KMS-11 (cell line): Measurements from ENCODE around the gene PTGES3.

Experiments
- H2AFZ ChIP-seq: fragments of 200-600 bp; sonication (generic); 2 replicates; pipeline ENCODE4 v1.6.1; 2016; ENCODE audit warnings: antibody characterized with exemption, mixed run types, low read depth
- H3K27ac ChIP-seq: fragments of 200-600 bp; sonication (generic); 2 replicates; pipeline ENCODE4 v1.6.1; 2016; ENCODE audit warnings: mild to moderate bottlenecking, mixed run types
- H3K27me3 ChIP-seq: fragments of 200-600 bp; sonication (generic); 2 replicates; pipeline ENCODE4 v1.6.1; 2017; ENCODE audit warnings: mild to moderate bottlenecking, low read depth, mixed run types, moderate library complexity; ENCODE audit not compliant: insufficient read depth
- H3K36me3 ChIP-seq: fragments of 200-600 bp; sonication (generic); 2 replicates; pipeline ENCODE4 v1.6.1; 2017; ENCODE audit warnings: mild to moderate bottlenecking, mixed run types; ENCODE audit not compliant: insufficient read depth
- H3K4me1 ChIP-seq: fragments of 200-600 bp; sonication (generic); 2 replicates; pipeline ENCODE4 v1.6.1; 2016; ENCODE audit warnings: mild to moderate bottlenecking, low read depth, mixed run types; ENCODE audit not compliant: poor library complexity, severe bottlenecking
- H3K4me2 ChIP-seq: fragments of 200-600 bp; sonication (generic); 2 replicates; pipeline ENCODE4 v1.7.0; 2016; ENCODE audit warnings: mild to moderate bottlenecking, mixed run types
- H3K4me3 ChIP-seq: fragments of 200-600 bp; sonication (generic); IDR thresholded peaks from 2 replicates; pipeline ENCODE4 v1.6.1; 2017; ENCODE audit warnings: low read depth, low read length, mixed read lengths; ENCODE audit not compliant: insufficient read depth
- H3K79me2 ChIP-seq: fragments of 200-600 bp; sonication (generic); 2 replicates; pipeline ENCODE4 v1.6.1; 2016; ENCODE audit warnings: low read depth, mixed run types; ENCODE audit not compliant: insufficient read depth
- H3K9ac ChIP-seq: fragments of 200-600 bp; sonication (generic); 2 replicates; pipeline ENCODE4 v1.6.1; 2016; ENCODE audit warnings: mild to moderate bottlenecking, mixed run types
- H4K20me1 ChIP-seq: fragments of 200-600 bp; sonication (generic); 2 replicates; pipeline ENCODE4 v1.6.1; 2016; ENCODE audit warnings: mild to moderate bottlenecking, mixed run types; ENCODE audit not compliant: insufficient read depth
- CTCF ChIP-seq: fragments of 200-600 bp; sonication (generic); conservative IDR thresholded peaks from 2 replicates; pipeline ENCODE4 v1.6.1; 2017; ENCODE audit warnings: low read depth, mild to moderate bottlenecking, antibody characterized with exemption, low read length, moderate library complexity, mixed read lengths

Gene PTGES3

GRCh38 chr12:56694161-56694560 lies 6.1 kb upstream of the PTGES3 start:
- Histone ChIP-seq H3K4me2 (no peak overlapping the region), H3K27me3 (no peaks in the 10 kb centered on the region), H3K4me1 (peaks cover 28% of the 10 kb centered on the region), H3K27ac (no peak overlapping the region), H2AFZ (no peak overlapping the region), H3K36me3 (no peaks in the 10 kb centered on the region), H3K9ac (no peak overlapping the region), H4K20me1 (no peaks in the 10 kb centered on the region), H3K79me2 (peaks cover 7% of the 10 kb centered on the region; the same call in 1 of the 2 replicates), H3K4me3 (no peak overlapping the region)
- TF ChIP-seq CTCF, result no peak

- TF ChIP-seq CTCF, result peak; percentile 24; the same call in 1 of the 2 replicates
- peaks cover 50% of the 10 kb centered on the region for H3K79me2 ChIP-seq
- H3K4me2 ChIP-seq, result peak overlapping the region; percentile 59
- peak overlapping the region; percentile 98 for H3K27ac ChIP-seq
- peaks cover 19% of the 10 kb centered on the region for H3K36me3 ChIP-seq
- H3K27me3 ChIP-seq, result no peaks in the 10 kb centered on the region
- H2AFZ ChIP-seq, result peak overlapping the region; percentile 50
- H3K4me1 ChIP-seq, result peaks cover 25% of the 10 kb centered on the region
- peak overlapping the region; percentile 62 for H3K4me3 ChIP-seq
- peak overlapping the region; percentile 99 for H3K9ac ChIP-seq
- H4K20me1 ChIP-seq, result peaks cover 4% of the 10 kb centered on the region
Measured at GRCh38 chr12:56688846-56689109, 694 bp upstream of the PTGES3 start.

DNA sequence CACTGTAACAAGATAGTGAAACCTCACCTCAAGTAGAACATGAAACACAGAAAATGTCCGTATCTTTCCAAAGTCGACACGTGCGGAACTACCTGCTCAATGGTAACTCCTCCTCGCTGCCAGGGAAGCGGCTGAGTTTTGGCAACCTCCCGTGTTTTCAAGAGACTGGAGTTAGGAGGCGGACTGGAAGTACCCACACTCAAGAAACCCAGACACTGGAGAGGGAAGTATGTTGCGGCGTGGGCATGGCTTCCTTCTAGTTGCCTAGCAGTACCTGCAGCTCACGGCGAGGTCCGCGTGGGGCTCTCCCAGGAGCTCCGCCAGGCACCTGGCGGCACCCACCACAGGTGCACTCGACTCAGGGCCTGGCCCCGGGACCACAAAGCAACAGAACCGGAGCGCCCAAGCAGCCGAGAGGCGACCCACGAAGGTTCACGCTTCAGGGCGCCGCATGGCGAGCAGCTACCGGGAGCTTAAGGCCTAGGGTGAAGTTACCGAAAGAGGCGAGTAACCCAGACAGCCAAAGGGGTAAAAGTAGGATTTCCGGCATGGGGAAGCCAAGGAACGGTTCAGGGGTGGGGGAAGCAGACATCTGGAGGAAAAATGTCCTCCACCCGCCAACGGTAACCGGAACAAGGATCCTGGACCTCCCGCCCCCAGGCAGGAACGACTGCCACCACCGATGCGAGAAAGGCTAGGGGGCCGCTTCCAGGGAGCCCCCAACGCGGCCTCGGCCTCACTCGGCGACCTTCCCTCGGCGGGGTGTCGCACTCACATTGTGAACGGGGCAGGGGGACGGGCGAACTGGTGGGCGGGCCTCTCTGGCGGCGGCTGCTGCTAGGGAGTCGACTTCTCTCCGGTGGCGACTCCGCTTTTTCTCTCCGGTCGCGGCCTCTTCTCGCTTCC lies 608 bp downstream of the PTGES3 start:
- Histone ChIP-seq H2AFZ (no peak overlapping the region), H3K4me3 (peak overlapping the region; percentile 90), H3K27me3 (no peaks in the 10 kb centered on the region), H3K79me2 (peaks cover 63% of the 10 kb centered on the region), H3K27ac (peak overlapping the region; percentile 98), H3K4me1 (peaks cover 36% of the 10 kb centered on the region), H4K20me1 (peaks cover 11% of the 10 kb centered on the region), H3K4me2 (peak overlapping the region; percentile 73), H3K36me3 (peaks cover 25% of the 10 kb centered on the region), H3K9ac (peak overlapping the region; percentile 99)
- no peak; the same call in 1 of the 2 replicates for TF ChIP-seq CTCF

GRCh38 chr12:56684745-56685359 lies 3.2 kb downstream of the PTGES3 start:
- H3K4me2 ChIP-seq, result peak overlapping the region; percentile 73
- no peak for TF ChIP-seq CTCF
- H3K27ac ChIP-seq, result peak overlapping the region; percentile 98
- H3K27me3 ChIP-seq, result no peaks in the 10 kb centered on the region
- peaks cover 82% of the 10 kb centered on the region for H3K79me2 ChIP-seq
- peaks cover 51% of the 10 kb centered on the region for H3K4me1 ChIP-seq
- no peak overlapping the region for H3K4me3 ChIP-seq
- H4K20me1 ChIP-seq, result peaks cover 36% of the 10 kb centered on the region
- H3K36me3 ChIP-seq, result peaks cover 45% of the 10 kb centered on the region
- no peak overlapping the region for H2AFZ ChIP-seq
- peak overlapping the region; percentile 99 for H3K9ac ChIP-seq
